B cell (primary cell): Measurements from ENCODE around the gene DOK5. TPM values are rescaled to one million over a fixed set of nuclear protein-coding genes. Genes with fewer than 3 reads are reported as not detected.

Source experiments
- ATAC-seq: fragments of 200-7000 bp; cut with Tn5 transposase; one replicate; pipeline ENCODE4 v1.10.0; 2021; ENCODE audit warnings: low read depth, mild to moderate bottlenecking, moderate number of reproducible peaks, moderate library complexity
- CTCF ChIA-PET: fragments of 350-600 bp; sonication (Branson Sonifier 250); formaldehyde crosslinking; loops from one replicate; lab custom pipeline; 2021; ENCODE audit warnings: antibody characterized with exemption, inconsistent platforms; lab: Charles Lee
- POLR2A ChIA-PET: fragments of 350-600 bp; sonication (Branson Sonifier 250); formaldehyde crosslinking; loops from one replicate; lab custom pipeline; 2021; ENCODE audit warnings: antibody characterized with exemption; lab: Charles Lee
- DNase-seq: peaks from one replicate; pipeline ENCODE4 v3.0.0; 2013
- H2AFZ ChIP-seq: 2 replicates; pipeline ENCODE4 v1.6.1; 2012; ENCODE audit warnings: mild to moderate bottlenecking, low read depth, low read length; ENCODE audit not compliant: insufficient read depth, poor library complexity, severe bottlenecking
- H3K27ac ChIP-seq, 2 donors: 1 replicate in 1 of 2; 2 replicates in 1 of 2; pipeline ENCODE4 v1.5.1; 2012 to 2013; ENCODE audit warnings: low read length in 2 of 2, mild to moderate bottlenecking in 2 of 2, moderate library complexity in 1 of 2
- H3K27me3 ChIP-seq, 4 experiments: fragments of 200-600 bp in 1 of 4; sonication (generic) in 1 of 4; replicated peaks in 1 of 4; 1 replicate in 2 of 4; 2 replicates in 2 of 4; pipeline versions ENCODE4 v1.6.1 to v1.7.0; 2013 to 2016; ENCODE audit warnings: low read length in 3 of 4, mild to moderate bottlenecking in 2 of 4, mixed read lengths in 1 of 4, moderate library complexity in 1 of 4; ENCODE audit not compliant: insufficient read depth in 4 of 4, control insufficient read depth in 3 of 4; ENCODE audit errors: control extremely low read depth in 1 of 4
- H3K36me3 ChIP-seq, 2 experiments: replicated peaks in 1 of 2; 1 replicate in 1 of 2; 2 replicates in 1 of 2; pipeline versions ENCODE4 v1.6.1 to v1.7.1; 2013; ENCODE audit warnings: low read length in 1 of 2; ENCODE audit not compliant: insufficient read depth in 2 of 2, control insufficient read depth in 1 of 2; ENCODE audit errors: control extremely low read depth in 1 of 2, extremely low read depth in 1 of 2
- H3K4me1 ChIP-seq, 2 donors: fragments of 200-600 bp in 1 of 2; sonication (generic) in 1 of 2; 1 replicate in 1 of 2; 2 replicates in 1 of 2; pipeline versions ENCODE4 v1.5.1 to v1.6.1; 2013 to 2017; ENCODE audit warnings: low read length in 2 of 2; ENCODE audit not compliant: control insufficient read depth in 2 of 2, insufficient read depth in 2 of 2
- H3K4me2 ChIP-seq: replicated peaks from 2 replicates; pipeline ENCODE3; 2012; ENCODE audit warnings: mild to moderate bottlenecking, low read depth, low read length; ENCODE audit not compliant: poor library complexity, severe bottlenecking
- H3K4me3 ChIP-seq, 5 experiments: fragments of 200-600 bp in 1 of 5; sonication (generic) in 1 of 5; 1 replicate in 3 of 5; 2 replicates in 2 of 5; pipeline versions ENCODE4 v1.5.1 to v1.7.0; 2011 to 2016; ENCODE audit warnings: low read length in 4 of 5, mild to moderate bottlenecking in 4 of 5, low read depth in 2 of 5, control low read depth in 1 of 5, moderate library complexity in 1 of 5; ENCODE audit not compliant: insufficient read depth in 1 of 5; ENCODE audit errors: control extremely low read depth in 1 of 5, extremely low read depth in 1 of 5
- H3K79me2 ChIP-seq: fragments of 200-600 bp; sonication (generic); one replicate; pipeline ENCODE4 v1.6.0; 2016; ENCODE audit warnings: low read length; ENCODE audit not compliant: control insufficient read depth, insufficient read depth
- H3K9ac ChIP-seq: fragments of 200-600 bp; sonication (generic); 2 replicates; pipeline ENCODE4 v1.6.1; 2017; ENCODE audit warnings: mild to moderate bottlenecking, low read length, moderate library complexity
- H3K9me3 ChIP-seq, 3 donors: one replicate each; pipeline versions ENCODE4 v1.6.1 to v1.7.1; 2013; ENCODE audit warnings: low read length in 2 of 3; ENCODE audit not compliant: control insufficient read depth in 2 of 3, insufficient read depth in 1 of 3; ENCODE audit errors: control extremely low read depth in 1 of 3
- H4K20me1 ChIP-seq: 2 replicates; pipeline ENCODE4 v1.6.0; 2012; ENCODE audit warnings: mild to moderate bottlenecking, low read length; ENCODE audit not compliant: insufficient read depth, control insufficient read depth, poor library complexity, severe bottlenecking
- H3K27ac Mint-ChIP-seq: one replicate; pipeline ENCODE4 v1.8.0; 2021; ENCODE audit warnings: mixed read lengths
- H3K27me3 Mint-ChIP-seq: one replicate; pipeline ENCODE4 v1.8.0; 2021; ENCODE audit warnings: mixed read lengths
- H3K4me1 Mint-ChIP-seq: one replicate; pipeline ENCODE4 v1.8.0; 2021; ENCODE audit warnings: mixed read lengths
- H3K4me3 Mint-ChIP-seq: one replicate; pipeline ENCODE4 v1.8.0; 2021; ENCODE audit warnings: mixed read lengths
- H3K9me3 Mint-ChIP-seq: one replicate; pipeline ENCODE4 v1.8.0; 2022; ENCODE audit warnings: mixed read lengths; ENCODE audit not compliant: insufficient read depth
- EZH2 ChIP-seq: IDR thresholded peaks from 2 replicates; pipeline ENCODE4 v1.6.1; 2012; ENCODE audit warnings: borderline replicate concordance, low read depth, mild to moderate bottlenecking, moderate library complexity, low read length; ENCODE audit not compliant: insufficient read depth, poor library complexity, severe bottlenecking
- WGBS: methylation state at CpG from one replicate; pipeline ENCODE4 v1.1.5; 2013; ENCODE audit warnings: missing lambda C conversion rate; ENCODE audit not compliant: insufficient coverage; 5-methylcytosine and 5-hydroxymethylcytosine counted together
- intact Hi-C: fragments of 100-400 bp; cut with micrococcal nuclease; formaldehyde crosslinking; loops from one replicate; pipeline ENCODE4 v1.10.0; 2022
- polyA plus RNA-seq: library from polyadenylated mRNA; depleted of rRNA; stranded (reverse); fragments of >200 nt; gene quantifications from 2 replicates; pipeline ENCODE4 v1.2.3, GENCODE V29; 2012
- total RNA-seq, 2 donors: library from RNA; stranded (reverse); fragments of 120-200 nt in 1 of 2; gene quantifications; 1 replicate in 1 of 2; 2 replicates in 1 of 2; pipeline versions ENCODE4 v1.2.3 to v1.2.4, GENCODE V29; 2013 to 2022
- TF ChIP-seq, protein P1 (sequence below): fragments of 200-600 bp; IDR thresholded peaks from one replicate; pipeline ENCODE4 v1.8.0; 2022; ENCODE audit warnings: antibody characterized with exemption, mild to moderate bottlenecking

The DOK5 gene
- total and polyA plus RNA-seq, 2 donors (not counting 1 experiment from before 2014, with no cell fraction given): not detected

GRCh38 chr20:54642864-54643667 is 167.7 kb downstream of the DOK5 start:
- H3K4me3 Mint-ChIP-seq: no peak overlapping the region
- WGBS: 95% methylated on average over 15 of the region's 18 CpGs
- Histone ChIP-seq H3K27ac (no peak overlapping the region), H3K4me1 (no peaks in the 10 kb centered on the region), H3K27me3 (no peaks in the 10 kb centered on the region), H4K20me1 (no peaks in the 10 kb centered on the region), H3K9me3 (no peaks in the 10 kb centered on the region), H3K36me3 (no peaks in the 10 kb centered on the region), H2AFZ (no peak overlapping the region), H3K79me2 (no peaks in the 10 kb centered on the region), H3K9ac (no peak overlapping the region), H3K4me3 (no peak overlapping the region), H3K4me2 (no peak overlapping the region)
- no peak overlapping the region for H3K27ac Mint-ChIP-seq
- no peak for DNase-seq
- no peak for TF ChIP-seq EZH2
- TF ChIP-seq, protein P1, sequence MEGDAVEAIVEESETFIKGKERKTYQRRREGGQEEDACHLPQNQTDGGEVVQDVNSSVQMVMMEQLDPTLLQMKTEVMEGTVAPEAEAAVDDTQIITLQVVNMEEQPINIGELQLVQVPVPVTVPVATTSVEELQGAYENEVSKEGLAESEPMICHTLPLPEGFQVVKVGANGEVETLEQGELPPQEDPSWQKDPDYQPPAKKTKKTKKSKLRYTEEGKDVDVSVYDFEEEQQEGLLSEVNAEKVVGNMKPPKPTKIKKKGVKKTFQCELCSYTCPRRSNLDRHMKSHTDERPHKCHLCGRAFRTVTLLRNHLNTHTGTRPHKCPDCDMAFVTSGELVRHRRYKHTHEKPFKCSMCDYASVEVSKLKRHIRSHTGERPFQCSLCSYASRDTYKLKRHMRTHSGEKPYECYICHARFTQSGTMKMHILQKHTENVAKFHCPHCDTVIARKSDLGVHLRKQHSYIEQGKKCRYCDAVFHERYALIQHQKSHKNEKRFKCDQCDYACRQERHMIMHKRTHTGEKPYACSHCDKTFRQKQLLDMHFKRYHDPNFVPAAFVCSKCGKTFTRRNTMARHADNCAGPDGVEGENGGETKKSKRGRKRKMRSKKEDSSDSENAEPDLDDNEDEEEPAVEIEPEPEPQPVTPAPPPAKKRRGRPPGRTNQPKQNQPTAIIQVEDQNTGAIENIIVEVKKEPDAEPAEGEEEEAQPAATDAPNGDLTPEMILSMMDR: no peak
- H3K9me3 Mint-ChIP-seq: no peaks in the 10 kb centered on the region
- intact Hi-C loops: no loop called here
- CTCF ChIA-PET: interaction anchor here (0.8 to 1.2 kb wide), 2 partner anchors 9 to 15 kb away, joined by 3 to 5 read pairs; no protein-coding TSS in a partner anchor
- H3K4me1 Mint-ChIP-seq: no peaks in the 10 kb centered on the region
- ATAC-seq: no peak
- POLR2A ChIA-PET: no interaction called here
- peaks cover 13% of the 10 kb centered on the region for H3K27me3 Mint-ChIP-seq

DNA sequence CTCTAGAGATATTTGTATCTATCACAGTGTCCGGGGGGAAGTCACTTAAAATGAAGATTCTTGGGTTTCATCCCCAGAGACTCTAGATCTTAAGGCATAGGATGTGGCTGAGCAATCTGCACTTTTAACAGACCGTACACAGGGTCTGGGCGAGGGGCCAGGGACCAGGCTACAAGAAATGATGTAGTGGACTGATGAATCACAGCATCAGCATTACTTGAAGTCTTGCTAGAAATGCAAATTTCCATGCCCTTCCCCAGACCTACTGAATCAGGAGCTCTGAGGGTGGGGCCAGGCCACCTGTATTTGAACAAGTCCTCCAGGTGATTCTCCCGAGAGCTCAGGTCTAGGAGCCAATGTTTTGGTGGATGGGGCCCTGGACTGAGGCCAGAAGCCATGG is 168.4 kb downstream of the DOK5 start:
- Histone ChIP-seq H3K27ac (no peak overlapping the region), H3K79me2 (no peaks in the 10 kb centered on the region), H3K36me3 (no peaks in the 10 kb centered on the region), H4K20me1 (no peaks in the 10 kb centered on the region), H3K9ac (no peak overlapping the region), H3K27me3 (no peaks in the 10 kb centered on the region), H3K4me1 (no peaks in the 10 kb centered on the region), H3K9me3 (no peaks in the 10 kb centered on the region), H3K4me3 (no peak overlapping the region), H3K4me2 (no peak overlapping the region), H2AFZ (no peak overlapping the region)
- TF ChIP-seq EZH2: no peak
- TF ChIP-seq, protein P1: no peak
- POLR2A ChIA-PET: no interaction called here
- H3K4me1 Mint-ChIP-seq: no peaks in the 10 kb centered on the region
- H3K9me3 Mint-ChIP-seq: no peaks in the 10 kb centered on the region
- CTCF ChIA-PET: interaction anchor here (1.2 kb wide), 1 partner anchor 14 kb away, joined by 5 read pairs; no protein-coding TSS in a partner anchor
- peaks cover 13% of the 10 kb centered on the region for H3K27me3 Mint-ChIP-seq
- no peak for ATAC-seq
- WGBS: 94% methylated on average over 2 of the region's 4 CpGs
- no peak overlapping the region for H3K4me3 Mint-ChIP-seq
- intact Hi-C loops: no loop called here
- no peak overlapping the region for H3K27ac Mint-ChIP-seq
- no peak for DNase-seq
